Breast epithelium (tissue), 3 donors: Measurements from ENCODE around the gene CCDC116.

Experiments
- CTCF ChIP-seq, 3 donors: fragments of 450-650 bp; IDR thresholded peaks; one replicate each; pipeline ENCODE4 v1.5.1; 2016 to 2017; ENCODE audit warnings: antibody characterized with exemption in 3 of 3, mild to moderate bottlenecking in 3 of 3, moderate library complexity in 3 of 3
- POLR2A ChIP-seq: fragments of 450-650 bp; IDR thresholded peaks from one replicate; pipeline ENCODE4 v1.6.1; 2016; ENCODE audit warnings: antibody characterized with exemption, mild to moderate bottlenecking, moderate library complexity
- POLR2AphosphoS5 ChIP-seq, 3 donors: sonication (generic); formaldehyde crosslinking; IDR thresholded peaks; one replicate each; pipeline ENCODE4 v1.6.1; 2017; ENCODE audit warnings: antibody characterized with exemption in 3 of 3

GRCh38 chr22:21677606-21678443 is 45.3 kb downstream of the CCDC116 start:
- TF ChIP-seq POLR2A (no peak), CTCF (IDR thresholded peaks at IDR 0.05) (no peak), POLR2AphosphoS5 (IDR thresholded peaks at IDR 0.05) (no peak)
